GM18868 (cell line): ENCODE results near the gene ARHGAP32.
"Not testable (repeated sequence)": the region's sequence is repeated elsewhere in the genome, so short reads cannot be mapped to it uniquely, and the experiment has no call there.

Experiments used
- ATAC-seq: cut with Tn5 transposase; IDR thresholded peaks from one replicate; pipeline ENCODE4 v1.9.1; 2021; ENCODE audit warnings: mild to moderate bottlenecking, moderate library complexity; ENCODE audit not compliant: unreplicated experiment

Gene ARHGAP32

DNA sequence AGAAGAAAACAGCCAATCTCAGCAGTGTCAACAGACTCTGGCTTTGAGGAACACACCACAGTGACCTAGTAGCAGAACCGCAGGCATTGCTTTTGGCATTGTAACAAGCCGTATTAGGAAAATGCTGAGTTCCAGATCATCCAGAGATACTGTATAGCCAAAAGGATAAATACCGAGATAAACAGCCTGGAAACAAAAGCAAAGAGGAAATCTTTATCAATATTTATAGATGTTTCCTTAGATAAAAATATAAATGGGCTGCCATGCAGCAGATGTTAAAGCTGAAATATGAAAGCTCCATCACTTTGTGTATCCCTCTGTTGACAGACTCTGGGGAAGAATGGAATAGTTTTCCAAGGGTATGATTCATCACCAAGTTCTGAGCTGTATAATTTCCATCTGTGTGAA lies 150.5 kb downstream of the ARHGAP32 start:
- no peak for ATAC-seq

DNA sequence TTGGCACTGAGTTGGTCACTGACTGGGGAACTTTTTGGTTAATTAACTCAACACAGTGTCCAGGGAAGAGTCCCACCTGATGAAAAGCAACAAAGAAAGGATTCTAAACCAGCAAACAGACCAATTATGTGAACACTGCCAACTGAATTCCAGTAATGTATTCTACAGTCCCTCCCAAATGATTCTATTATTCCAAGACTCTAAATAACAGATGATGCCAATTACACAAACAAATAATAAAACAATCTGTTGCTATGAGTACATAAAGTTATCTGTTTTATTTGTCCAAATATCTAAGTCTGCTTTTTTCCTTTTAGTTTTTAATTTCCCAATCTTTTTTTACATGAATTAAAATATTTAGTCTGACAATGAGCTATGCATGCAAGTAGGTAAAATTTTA lies 151.2 kb downstream of the ARHGAP32 start:
- no peak for ATAC-seq

DNA sequence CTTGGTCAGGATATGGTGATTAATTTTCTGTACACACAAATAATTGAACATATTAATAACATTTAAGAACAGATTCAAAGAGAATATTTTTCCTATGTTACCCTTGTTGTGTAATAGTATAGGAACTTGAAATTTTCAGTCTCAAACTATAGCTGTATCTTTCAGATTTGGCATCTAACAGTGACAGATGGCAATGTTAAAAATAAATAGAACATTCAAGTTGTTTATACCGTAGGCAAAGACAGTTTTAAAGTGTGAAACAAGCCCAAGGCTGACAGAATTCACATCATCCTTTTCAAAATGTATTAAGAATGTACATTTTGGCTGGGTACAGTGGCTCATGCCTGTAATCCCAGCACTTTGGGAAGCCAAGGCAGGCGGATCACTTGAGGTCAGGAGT lies 156.9 kb downstream of the ARHGAP32 start:
- no peak for ATAC-seq

DNA sequence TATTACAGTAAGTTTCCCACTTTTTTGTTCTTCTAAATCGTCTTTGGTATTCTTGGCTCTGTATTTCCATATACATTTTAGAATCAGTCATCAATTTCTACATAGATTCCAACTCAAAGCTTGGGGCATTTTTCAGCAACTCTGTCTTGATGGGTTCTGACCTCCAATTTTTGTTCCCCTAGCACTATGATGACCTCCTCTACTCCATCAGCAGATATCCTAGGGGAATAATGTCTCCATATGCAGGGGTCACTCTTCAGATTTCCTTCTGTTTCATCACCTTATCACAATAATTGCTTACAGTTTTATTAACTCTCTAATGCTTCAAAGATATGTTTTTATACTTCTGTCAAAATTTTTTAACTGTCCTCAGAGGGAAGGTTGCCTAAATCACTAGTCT lies 158.1 kb downstream of the ARHGAP32 start:
- ATAC-seq: no peak

DNA sequence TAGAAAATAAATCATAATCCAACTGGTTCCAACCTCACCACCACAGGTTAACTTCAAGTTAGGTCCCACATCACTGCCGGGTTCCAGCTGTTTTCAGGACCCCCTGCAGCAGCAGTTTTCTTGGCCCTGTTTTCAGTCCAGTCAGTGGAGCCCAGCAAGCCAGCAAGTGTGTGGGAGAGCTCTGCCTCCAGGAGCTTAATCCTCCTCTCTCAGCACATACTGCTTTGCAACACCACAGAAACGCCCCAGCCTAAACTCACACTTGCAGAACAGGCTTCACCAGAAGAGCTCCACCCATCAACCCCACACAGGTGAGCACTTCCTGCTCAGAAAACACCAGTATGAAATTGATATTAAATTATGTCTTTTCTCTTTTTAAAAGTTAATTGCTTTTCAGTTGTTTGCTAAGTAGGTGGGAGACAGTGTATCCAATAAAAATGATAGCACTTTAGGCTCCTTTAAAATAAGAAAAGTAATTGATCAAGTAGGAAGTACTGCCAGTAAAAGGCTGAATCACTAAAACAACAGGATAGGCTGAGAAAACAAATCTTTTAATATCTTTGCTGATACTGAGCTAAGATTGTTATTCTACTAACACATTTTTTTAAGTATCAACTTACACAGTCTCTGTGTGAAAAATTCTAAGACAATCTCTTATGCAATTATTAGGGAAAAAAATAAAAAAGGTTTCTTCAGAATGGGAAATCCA lies 168.0 kb downstream of the ARHGAP32 start:
- ATAC-seq: no peak

DNA sequence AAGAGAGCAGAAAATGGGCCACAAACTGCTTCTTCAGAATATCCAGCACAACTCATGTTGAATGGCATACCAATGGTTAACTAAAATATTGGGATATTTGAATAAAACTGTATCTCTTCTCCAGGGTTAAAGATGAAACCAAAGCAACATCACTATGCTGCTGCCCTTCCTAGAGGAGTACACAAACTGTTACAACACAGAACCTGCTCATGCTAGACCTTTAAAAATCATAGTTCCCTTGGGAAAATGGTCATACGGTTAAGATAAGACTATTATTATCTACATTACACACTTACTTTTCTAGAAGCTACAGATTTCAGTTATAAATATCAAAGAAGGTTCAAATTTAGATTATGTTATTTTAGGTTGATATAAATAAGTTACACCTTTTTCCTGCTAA lies 170.8 kb downstream of the ARHGAP32 start:
- ATAC-seq: no peak

DNA sequence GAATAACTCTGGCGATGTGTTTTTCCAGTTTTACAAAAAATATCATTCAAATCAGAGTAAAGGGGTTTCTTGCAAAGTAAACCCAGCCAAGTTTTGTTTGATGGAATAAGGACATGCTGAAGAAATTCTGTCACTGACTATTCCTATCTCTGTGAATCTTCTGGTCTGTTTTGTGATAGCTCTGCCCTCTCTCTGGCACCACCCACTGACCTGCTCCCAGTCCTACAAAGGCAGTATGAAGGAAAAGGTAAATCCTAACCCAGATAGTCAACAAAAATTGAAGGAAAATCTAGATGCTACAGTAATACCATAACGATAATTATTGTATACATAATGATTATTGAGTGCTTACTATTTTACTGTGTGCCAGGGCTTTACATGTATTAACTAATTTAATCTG lies 173.1 kb downstream of the ARHGAP32 start:
- ATAC-seq: no peak

DNA sequence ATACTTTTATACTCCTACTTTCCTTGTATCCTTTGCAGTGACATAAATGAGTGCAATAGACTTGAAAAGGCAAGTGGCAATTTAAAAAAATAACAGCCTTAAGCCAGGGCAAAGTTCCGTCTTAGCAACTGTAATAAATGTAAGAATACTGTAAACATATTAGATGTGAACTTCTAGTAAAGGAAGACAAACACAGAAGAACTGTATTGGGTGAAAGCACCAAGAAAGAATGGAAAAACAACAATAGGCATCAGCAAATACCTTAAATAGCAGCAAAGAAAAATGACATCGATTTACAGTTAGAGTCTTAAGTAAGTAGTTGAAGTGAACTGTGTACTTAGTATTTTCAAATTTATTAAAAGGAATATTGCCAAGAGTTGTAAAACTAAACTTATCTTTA lies 174.0 kb downstream of the ARHGAP32 start:
- ATAC-seq: no peak

DNA sequence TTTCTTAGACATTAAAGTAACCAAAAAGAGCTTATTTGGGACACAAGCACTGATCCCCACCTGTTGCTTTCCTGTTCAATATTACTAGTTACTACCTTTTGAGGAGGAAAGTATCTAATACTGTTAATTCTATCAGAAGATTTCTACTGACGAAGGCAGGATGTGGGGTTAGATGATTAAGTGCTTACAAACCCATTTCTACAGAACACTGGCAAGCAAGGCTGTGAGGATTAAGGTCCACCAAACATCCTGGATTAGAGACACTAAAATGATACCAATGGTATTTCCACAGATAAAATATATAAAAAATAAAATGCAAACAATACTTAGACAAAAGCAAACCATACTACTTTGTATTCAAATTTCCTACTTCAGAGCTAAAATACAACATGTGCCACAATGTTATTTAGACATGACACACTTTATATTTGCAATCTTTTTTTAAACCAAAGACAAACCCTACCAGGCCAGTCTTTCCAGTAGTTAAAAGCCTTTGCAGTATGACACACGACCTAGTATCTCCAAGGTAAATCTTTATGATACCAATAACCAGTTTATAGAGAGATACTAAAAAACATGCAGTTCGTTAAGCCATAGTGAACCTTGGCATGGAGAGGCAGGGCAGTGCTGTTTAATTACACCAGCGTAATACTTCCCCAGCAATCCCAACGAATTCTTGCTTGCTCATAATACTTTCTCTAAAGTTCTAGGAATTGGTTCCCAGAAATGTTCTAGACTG lies 178.2 kb downstream of the ARHGAP32 start:
- no peak for ATAC-seq

DNA sequence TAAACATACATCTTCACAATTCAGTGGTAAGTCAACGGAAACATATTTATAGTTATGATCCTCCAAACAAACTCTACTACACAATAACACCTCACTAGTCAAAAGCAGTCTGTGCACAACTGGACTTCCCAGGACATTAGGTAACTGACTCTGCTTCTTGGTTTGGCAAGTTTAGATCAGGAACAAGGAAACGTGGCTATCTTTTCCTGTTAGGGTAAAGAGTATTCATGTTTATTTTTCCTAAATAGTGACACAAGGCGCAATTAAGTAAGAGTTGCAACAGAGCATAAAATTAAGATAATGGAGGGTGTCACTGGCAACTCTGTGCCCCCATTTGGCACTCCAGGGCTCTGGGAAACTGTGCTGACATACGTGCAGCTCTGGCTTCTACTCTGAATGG lies 179.2 kb downstream of the ARHGAP32 start:
- no peak for ATAC-seq

DNA sequence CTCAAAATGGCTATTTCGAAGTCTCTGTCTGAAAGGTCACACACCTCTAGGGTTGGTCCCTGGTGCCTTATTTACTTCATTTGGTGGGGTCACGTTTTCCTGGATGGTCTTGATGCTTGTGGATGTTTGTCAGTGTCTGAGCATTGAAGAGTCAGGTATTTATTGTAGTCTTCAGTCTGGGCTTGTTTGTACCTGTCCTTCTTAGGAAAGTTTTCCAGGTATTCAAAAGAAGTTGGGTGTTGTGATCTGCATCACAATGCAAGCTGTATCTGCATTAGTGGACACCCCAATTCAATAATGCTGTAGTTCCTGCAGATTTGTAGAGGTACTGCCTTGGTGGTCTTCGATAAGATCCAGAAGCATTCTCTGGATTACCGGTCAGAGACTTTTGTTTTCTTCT lies 186.0 kb downstream of the ARHGAP32 start:
- no peak for ATAC-seq

DNA sequence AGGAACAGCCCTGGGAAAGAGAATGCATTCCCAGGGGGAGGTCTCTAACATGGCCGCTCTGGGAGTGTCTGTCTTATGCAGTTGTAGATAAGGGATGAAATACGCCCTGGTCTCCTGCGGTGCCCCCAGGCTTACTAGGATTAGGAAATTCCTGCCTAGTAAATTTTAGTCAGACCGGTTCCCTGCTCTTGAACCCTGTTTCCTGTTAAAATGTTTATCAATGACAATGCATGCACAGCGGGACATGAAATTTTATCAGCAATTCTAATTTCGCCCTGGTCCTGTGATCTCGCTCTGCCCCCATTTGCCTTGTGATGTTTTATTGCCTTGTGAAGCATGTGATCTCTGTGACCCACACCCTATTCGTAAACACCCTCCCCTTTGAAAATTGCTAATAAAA lies 193.0 kb downstream of the ARHGAP32 start:
- ATAC-seq: not testable (repeated sequence)

DNA sequence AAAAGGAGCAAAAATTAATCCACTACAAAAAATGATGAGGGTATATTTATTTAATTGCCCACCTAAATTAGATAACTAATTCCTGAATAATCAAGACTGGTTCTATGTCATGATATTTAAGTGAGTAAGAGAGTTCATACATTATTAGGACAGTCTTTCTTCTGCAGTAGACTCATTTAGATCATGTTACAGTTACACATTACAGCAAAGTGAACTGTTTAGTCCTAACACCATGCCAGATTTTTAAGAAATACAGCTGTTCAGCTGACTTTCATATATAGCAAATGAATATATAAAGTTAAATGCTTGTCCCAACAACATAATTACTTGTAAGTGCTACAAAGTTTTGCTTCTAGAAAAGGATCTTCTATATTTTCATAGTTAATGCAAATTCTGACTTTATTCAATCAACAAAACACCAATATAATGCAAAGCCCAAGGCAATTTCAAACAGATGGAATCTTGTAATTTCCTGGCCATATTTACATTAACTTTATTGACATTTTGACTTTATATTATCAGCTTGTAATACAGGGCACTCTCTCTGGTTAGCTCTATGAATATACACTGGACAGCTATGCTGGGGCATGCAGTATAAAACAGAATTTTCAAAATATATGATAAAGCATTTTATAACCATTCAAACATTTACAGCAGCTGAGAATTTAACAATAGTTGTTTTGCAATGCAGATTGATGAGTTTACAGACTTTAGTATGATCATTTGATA lies 203.7 kb downstream of the ARHGAP32 start:
- ATAC-seq: no peak

DNA sequence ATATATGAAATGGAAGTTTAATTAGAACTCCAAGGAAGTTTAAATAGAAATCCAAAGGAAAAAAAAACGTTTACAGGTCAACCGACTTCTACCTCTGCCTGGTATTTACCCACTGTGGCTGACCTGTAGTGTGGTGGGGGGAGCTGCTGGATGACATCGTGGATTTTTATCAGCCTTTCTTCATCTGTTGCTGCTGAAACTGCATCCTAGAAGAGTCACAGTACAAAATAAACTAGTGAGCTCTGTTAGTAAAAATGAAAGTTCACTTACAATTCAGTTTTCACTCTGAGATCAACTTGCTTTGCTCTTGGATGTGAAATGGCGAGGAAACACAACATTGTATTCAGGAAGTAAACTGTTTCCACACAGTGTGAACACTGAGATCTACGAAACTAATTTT lies 206.2 kb downstream of the ARHGAP32 start:
- ATAC-seq: no peak

DNA sequence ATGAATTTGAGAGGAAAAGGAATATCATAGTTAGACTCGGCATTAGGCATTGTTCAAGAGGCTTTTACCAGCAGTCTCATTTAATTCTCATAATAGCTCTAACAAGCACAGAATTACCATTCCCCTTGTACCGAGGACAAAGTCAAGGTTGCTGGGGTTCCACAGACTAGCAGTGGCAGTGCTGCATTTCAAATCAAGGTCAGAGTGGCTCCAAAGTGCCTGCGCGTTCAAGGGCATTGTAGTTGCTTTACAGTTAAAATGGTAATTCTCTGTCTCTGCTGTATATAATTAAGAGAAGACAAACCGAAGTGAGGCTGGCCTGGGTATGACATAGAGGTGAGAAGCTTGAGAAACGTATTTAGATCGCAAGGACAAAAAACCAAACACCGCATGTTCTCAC lies 209.1 kb downstream of the ARHGAP32 start:
- no peak for ATAC-seq

DNA sequence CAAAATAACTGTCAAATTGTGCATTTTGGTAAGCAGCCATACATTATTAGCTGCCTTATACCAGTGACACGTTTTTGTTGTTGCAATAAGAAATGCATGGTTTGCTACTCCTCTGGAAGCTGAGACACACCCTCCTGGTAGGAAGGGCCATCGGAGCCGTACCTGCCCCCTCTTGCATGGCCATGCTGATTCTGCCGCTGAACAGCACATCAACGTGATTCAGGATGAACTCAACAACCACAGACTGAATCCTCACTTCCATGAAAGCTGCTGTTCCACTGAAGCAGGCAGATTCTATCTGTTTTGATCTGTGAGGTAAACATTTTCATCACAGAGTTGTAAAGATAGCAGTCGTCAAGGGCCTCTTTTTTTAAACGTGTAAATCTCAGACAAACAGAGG lies 210.9 kb downstream of the ARHGAP32 start:
- ATAC-seq: no peak

DNA sequence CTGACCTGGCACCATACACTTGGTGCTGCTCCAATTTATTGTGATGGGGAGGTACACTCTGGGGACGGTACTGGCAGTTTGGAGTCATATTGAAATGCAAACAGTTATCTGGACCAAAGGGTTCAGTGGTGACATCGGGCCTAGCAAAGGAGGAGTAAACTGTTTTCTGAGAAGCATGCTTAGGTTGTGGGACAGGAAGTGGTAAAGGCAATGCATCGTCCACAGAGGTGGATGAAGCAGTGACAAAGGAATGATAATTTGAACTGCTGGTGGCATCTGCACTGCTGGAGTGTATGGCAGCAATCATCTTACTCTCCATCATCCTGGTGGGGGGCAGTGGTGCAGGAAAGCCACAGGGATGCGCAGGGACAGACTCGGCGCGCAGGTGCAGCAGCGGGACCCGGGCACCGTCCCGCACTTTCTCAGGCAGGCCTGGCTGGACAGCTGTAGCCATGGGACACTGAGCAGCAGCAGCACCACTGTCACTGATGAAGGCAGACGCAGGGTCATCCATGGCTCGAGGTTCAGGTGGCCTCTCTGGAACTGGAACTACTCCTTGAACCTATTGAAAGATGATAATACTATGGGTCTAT lies 221.4 kb downstream of the ARHGAP32 start:
- ATAC-seq: no peak

DNA sequence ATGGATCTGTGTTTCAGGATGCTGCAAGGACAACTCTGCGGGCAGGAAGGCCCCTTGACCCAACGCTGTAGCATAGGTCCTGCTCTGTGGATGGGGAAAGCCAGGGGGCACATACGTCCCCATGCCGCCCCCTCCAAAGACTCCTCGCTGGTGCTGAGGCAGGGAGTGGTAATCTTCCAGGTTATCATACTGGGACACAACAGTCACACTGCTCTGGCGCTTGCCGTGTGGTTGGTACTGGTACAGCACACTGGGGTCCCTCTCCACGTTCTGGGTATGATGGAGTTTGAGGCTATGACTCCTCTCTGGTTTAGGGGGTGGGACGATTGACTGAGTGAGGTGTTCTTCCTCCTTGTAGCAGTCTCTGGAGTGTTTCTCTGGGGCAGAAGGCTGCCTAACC lies 223.2 kb downstream of the ARHGAP32 start:
- ATAC-seq: no peak

DNA sequence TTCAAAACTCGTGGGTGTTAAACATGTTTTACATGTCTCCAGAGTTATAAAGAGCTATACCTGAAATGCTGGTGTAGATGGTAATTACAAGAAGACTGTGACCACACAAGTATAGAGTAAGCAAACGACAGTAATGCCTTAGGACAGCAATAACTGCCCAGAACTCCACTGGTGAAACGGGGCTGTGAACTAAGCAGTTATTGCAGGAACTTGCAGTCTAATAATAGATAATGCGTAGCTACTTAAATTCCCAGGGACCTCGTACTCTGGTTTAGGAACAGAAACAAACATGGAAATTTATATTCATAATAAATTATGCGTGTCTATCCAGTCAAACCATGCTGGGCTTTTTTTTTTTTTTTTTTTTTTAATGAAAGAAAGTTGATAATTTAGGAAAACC lies 224.5 kb downstream of the ARHGAP32 start:
- no peak for ATAC-seq

DNA sequence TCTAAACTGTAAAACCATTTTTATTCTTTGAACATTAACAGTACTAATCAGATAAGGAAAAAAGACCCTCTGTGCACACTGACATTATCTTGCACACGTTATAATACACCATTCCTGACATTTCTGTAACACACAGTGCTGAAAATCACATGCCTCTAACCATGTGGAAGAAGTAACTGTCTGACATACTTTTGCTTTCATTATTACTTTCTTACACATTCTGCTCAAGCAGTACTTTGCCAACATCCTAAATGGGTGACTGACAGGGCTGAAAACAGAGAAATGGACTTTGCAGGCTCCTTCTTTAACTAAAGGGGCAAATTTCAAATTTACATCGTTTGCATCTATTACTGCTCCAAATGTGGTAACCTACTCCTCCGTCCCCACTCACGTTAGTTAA lies 226.6 kb downstream of the ARHGAP32 start:
- peak; percentile 98 for ATAC-seq

DNA sequence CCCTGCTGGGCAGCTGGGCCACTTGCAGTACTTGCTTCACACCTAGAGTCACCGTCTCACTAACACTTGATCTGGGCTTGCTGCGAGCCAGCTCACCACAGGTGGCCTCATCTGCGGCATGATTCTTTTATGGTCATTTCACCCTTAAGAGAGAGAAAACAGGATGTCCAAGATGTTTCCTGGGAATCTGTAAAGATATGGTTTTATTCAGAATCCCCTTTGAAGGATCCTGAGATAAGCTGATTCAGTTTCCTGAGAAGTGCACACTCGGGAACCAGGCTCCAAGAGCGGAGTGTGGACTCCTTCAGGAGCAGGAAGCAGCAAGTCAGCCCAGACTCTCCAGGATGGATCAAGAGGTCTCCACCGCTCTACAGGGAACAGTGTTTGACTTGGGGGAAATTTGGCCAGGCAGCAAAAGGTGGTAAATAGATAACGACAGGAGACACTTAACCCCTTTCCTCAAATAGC lies 227.6 kb downstream of the ARHGAP32 start:
- no peak for ATAC-seq
